ENCODE data around the gene CFAP141.

CFAP141 gene

GRCh38 chr1:154220071-154220969 is 14.2 kb upstream of the CFAP141 start, which contains the start of gene UBAP2L:
UBAP2L (plus strand) TSS chr1:154220955; CDS start chr1:154225124, 4,169 bp downstream.
- TF ChIP-seq EZH2phosphoT487 (IDR thresholded peaks at IDR 0.05; ENCODE audit: borderline replicate concordance) = no peak
- TF ChIP-seq CTCF (conservative IDR thresholded peaks at IDR 0.05; ENCODE audit: low read length) = no peak
- H3K4me1 ChIP-seq (ENCODE audit: insufficient read depth, low read length, poor library complexity, severe bottlenecking) = peaks cover 55% of the 10 kb centered on the region
- H3K36me3 ChIP-seq (ENCODE audit: insufficient read depth, low read length) = peaks cover 11% of the 10 kb centered on the region
- no peaks in the 10 kb centered on the region for H3K9me2 ChIP-seq (replicated peaks; ENCODE audit: low read depth, low read length)
- no peaks in the 10 kb centered on the region for H3K9me3 ChIP-seq (ENCODE audit: insufficient read depth, low read depth, low read length)
- peak within 1 kb of the TSS; percentile 91 for H3K4me3 ChIP-seq (ENCODE audit: low read length, poor library complexity, severe bottlenecking)
- peak within 1 kb of the TSS; percentile 76 for H2AFZ ChIP-seq (ENCODE audit: low read length)
- peaks cover 95% of the 10 kb centered on the region for H3K79me2 ChIP-seq (ENCODE audit: insufficient read depth, low read length)
- no peaks in the 10 kb centered on the region for H3K27me3 ChIP-seq (ENCODE audit: insufficient read depth, low read length, poor library complexity, severe bottlenecking)
- H3K9ac ChIP-seq (ENCODE audit: low read depth, low read length, poor library complexity, severe bottlenecking) = peak within 1 kb of the TSS; percentile 97
- peaks cover 68% of the 10 kb centered on the region for H4K20me1 ChIP-seq (ENCODE audit: insufficient read depth, low read length, poor library complexity, severe bottlenecking)
- H3F3A ChIP-seq (ENCODE audit: low read depth) = no peaks in the 10 kb centered on the region
- peak within 1 kb of the TSS; percentile 99 for H3K4me2 ChIP-seq (ENCODE audit: low read depth, low read length, poor library complexity, severe bottlenecking)

- no peaks in the 10 kb centered on the region for H3K9me3 ChIP-seq (ENCODE audit: insufficient read depth, low read depth, low read length)
- H3K9ac ChIP-seq (ENCODE audit: low read depth, low read length, poor library complexity, severe bottlenecking) = peak overlapping the region; percentile 96
- H3K79me2 ChIP-seq (ENCODE audit: insufficient read depth, low read length) = peaks cover 88% of the 10 kb centered on the region
- H3K4me1 ChIP-seq (ENCODE audit: insufficient read depth, low read length, poor library complexity, severe bottlenecking) = peaks cover 51% of the 10 kb centered on the region
- H3F3A ChIP-seq (ENCODE audit: low read depth) = no peaks in the 10 kb centered on the region
- H3K36me3 ChIP-seq (ENCODE audit: insufficient read depth, low read length) = peaks cover 7% of the 10 kb centered on the region
- no peaks in the 10 kb centered on the region for H3K27me3 ChIP-seq (ENCODE audit: insufficient read depth, low read length, poor library complexity, severe bottlenecking)
- peak overlapping the region; percentile 91 for H3K4me3 ChIP-seq (ENCODE audit: low read length, poor library complexity, severe bottlenecking)
- no peak overlapping the region for H2AFZ ChIP-seq (ENCODE audit: low read length)
- H3K9me2 ChIP-seq (replicated peaks; ENCODE audit: low read depth, low read length) = no peaks in the 10 kb centered on the region
- H4K20me1 ChIP-seq (ENCODE audit: insufficient read depth, low read length, poor library complexity, severe bottlenecking) = peaks cover 61% of the 10 kb centered on the region
- peak overlapping the region; percentile 95 for H3K4me2 ChIP-seq (ENCODE audit: low read depth, low read length, poor library complexity, severe bottlenecking)
- TF ChIP-seq EZH2phosphoT487 (IDR thresholded peaks at IDR 0.05; ENCODE audit: borderline replicate concordance) (no peak), CTCF (conservative IDR thresholded peaks at IDR 0.05; ENCODE audit: low read length) (no peak)
Measured at GRCh38 chr1:154219541-154219940, 13.4 kb upstream of the CFAP141 start.

GRCh38 chr1:154218545-154218944 is 12.4 kb upstream of the CFAP141 start:
- Histone ChIP-seq H3K9ac (ENCODE audit: low read depth, low read length, poor library complexity, severe bottlenecking) (peak overlapping the region; percentile 96), H3K4me1 (ENCODE audit: insufficient read depth, low read length, poor library complexity, severe bottlenecking) (peaks cover 41% of the 10 kb centered on the region), H3K9me2 (replicated peaks; ENCODE audit: low read depth, low read length) (no peaks in the 10 kb centered on the region), H3F3A (ENCODE audit: low read depth) (no peaks in the 10 kb centered on the region), H3K4me3 (ENCODE audit: low read length, poor library complexity, severe bottlenecking) (peak overlapping the region; percentile 91), H3K36me3 (ENCODE audit: insufficient read depth, low read length) (peaks cover 17% of the 10 kb centered on the region), H4K20me1 (ENCODE audit: insufficient read depth, low read length, poor library complexity, severe bottlenecking) (peaks cover 54% of the 10 kb centered on the region), H3K27me3 (ENCODE audit: insufficient read depth, low read length, poor library complexity, severe bottlenecking) (no peaks in the 10 kb centered on the region), H3K79me2 (ENCODE audit: insufficient read depth, low read length) (peaks cover 84% of the 10 kb centered on the region), H3K4me2 (ENCODE audit: low read depth, low read length, poor library complexity, severe bottlenecking) (peak overlapping the region; percentile 95), H3K9me3 (ENCODE audit: insufficient read depth, low read depth, low read length) (no peaks in the 10 kb centered on the region), H2AFZ (ENCODE audit: low read length) (no peak overlapping the region)
- TF ChIP-seq CTCF (conservative IDR thresholded peaks at IDR 0.05; ENCODE audit: low read length) (no peak), EZH2phosphoT487 (IDR thresholded peaks at IDR 0.05; ENCODE audit: borderline replicate concordance) (no peak)

Data from Loucy (cell line).